HG03432 (cell line): Measurements from ENCODE around the gene UBXN11.

Experiments used
- ATAC-seq: cut with Tn5 transposase; IDR thresholded peaks from one replicate; pipeline ENCODE4 v1.9.1; 2021; ENCODE audit warnings: mild to moderate bottlenecking, moderate library complexity; ENCODE audit not compliant: unreplicated experiment

Gene UBXN11, protein sequence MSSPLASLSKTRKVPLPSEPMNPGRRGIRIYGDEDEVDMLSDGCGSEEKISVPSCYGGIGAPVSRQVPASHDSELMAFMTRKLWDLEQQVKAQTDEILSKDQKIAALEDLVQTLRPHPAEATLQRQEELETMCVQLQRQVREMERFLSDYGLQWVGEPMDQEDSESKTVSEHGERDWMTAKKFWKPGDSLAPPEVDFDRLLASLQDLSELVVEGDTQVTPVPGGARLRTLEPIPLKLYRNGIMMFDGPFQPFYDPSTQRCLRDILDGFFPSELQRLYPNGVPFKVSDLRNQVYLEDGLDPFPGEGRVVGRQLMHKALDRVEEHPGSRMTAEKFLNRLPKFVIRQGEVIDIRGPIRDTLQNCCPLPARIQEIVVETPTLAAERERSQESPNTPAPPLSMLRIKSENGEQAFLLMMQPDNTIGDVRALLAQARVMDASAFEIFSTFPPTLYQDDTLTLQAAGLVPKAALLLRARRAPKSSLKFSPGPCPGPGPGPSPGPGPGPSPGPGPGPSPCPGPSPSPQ

DNA sequence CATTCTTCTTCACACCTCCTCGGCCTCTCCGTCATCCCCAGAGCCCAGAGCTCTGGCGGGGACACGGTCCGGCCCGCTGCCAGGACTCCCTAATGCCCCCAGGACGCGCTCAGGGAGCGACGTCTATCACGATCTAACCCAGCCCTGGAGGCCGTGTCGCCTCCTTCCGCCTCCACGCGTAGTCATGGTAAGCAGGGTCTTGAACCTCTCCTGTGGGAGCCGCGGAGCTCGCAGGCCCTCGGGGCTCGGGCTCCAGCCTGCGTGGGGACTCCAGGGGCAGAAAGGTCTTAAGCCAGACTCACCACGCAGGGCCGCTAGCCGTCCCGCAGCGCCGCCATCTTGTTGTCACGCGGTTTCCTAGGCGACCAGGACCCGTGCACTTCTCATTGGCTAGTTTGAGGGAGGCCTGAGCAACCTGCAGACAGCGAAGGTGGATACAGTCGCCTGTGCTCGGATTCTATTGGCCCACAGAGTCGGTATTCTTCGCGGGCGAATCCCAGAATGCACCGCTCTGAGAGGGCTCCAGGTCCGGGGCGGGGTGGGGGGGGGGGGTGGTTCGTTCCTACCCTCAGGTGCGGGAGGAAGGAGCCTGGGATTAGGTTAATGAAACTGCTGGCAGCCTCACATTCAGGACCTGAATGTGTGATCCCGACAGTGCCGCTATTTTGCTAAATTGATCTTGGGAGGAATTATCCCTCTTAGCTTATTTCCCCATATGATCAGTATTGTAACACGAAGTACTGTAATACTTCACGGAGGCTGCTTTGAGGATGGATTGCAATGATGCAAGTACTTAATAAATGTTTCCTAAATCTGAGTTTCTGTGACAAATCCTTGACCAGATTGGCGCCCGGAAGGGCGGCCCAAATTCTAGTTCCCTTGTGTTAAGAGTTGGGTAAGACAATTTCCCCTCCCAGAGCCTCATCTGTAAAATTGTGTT, at the start of gene UBXN11:
TSS of gene UBXN11 (minus strand) at position 347 of the 940 bp plus-strand sequence. CDS start 3,753 bp downstream, outside the sequence.
- ATAC-seq: peak; percentile 97

DNA sequence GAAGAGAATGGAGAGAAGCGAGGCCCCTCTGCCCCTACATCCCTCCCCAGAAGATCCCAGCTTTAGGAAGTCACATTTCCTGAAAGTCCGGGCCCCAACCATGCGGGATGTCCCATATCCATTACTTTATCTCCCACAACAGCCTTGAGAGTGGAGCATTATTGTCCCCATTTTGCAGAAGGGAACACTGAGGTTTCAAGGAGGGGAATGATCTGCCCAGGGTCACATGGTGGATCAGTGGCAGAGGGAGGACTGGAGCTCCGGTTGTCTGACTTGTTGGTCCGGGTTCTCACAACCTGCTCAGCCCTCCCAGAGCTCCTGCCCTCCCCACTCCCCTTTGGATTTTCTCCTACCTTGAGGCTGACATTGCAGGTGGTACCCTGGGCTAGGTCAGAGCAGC, 49.7 kb upstream of the UBXN11 start:
- ATAC-seq: no peak

DNA sequence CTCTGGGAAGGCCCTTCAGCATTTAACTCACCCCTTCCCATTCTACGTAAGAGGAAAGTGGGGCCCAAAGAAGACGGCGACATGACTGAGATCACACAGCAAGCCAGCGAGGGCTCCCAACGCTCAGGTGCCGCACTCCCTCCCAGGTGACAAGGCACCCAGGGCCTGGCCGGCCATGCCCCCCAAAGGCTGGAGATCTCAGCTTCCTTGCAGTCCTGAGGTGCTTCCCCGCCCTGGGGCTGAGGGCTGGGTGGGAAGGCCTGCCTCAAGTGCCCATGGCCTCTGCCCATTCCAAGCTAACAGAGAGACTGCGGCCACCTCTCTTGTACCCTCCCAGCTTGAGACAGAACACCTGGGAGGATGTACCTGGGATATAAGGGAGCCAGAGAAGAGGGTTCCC, 48.5 kb upstream of the UBXN11 start:
- no peak for ATAC-seq

DNA sequence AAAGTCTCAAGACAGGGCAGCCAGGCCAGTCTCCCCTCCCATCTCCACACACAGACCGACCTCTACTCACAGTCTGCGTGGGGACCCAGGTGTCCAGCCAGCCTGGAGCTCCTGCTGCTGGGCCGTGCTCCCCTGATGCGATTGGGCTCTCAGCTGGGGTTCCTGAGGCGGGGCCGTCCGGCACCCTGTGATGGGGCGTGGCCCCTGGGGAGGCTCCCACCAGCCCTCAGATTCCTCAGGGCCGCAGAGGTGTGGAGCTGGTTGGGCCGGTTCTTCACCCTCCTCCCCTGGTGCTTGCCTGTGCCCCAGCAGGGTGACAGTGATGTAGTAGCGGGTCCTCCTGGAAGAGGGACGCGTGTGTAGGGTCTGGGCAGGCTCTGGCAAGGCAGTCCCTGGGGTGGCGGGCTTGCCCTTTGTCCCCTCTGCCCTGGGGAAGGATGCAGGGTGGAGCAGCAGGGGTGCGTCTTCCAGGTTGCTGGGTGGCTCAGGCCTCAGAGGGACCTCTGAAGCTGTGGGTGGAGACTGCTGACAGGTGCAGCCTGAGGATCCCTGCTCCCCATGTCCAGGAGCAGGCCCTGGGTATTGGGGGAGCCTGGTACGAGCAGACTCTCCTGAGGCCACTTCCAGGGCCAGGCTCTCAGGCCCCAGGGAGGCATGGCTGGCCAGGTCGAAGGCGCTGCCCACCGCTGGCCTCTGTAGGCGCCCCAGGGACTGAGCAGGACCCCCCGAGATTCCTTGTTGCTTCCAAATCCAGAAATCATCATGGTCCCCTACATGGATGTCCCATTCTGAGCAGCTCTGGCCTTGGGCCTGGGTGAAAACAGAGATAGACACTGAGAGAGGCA, 47.8 kb upstream of the UBXN11 start, which contains the start of gene CRYBG2:
TSS of gene CRYBG2 (minus strand) at position 155 of the 845 bp plus-strand sequence. CDS start 7,473 bp downstream, outside the sequence.
- ATAC-seq: no peak

DNA sequence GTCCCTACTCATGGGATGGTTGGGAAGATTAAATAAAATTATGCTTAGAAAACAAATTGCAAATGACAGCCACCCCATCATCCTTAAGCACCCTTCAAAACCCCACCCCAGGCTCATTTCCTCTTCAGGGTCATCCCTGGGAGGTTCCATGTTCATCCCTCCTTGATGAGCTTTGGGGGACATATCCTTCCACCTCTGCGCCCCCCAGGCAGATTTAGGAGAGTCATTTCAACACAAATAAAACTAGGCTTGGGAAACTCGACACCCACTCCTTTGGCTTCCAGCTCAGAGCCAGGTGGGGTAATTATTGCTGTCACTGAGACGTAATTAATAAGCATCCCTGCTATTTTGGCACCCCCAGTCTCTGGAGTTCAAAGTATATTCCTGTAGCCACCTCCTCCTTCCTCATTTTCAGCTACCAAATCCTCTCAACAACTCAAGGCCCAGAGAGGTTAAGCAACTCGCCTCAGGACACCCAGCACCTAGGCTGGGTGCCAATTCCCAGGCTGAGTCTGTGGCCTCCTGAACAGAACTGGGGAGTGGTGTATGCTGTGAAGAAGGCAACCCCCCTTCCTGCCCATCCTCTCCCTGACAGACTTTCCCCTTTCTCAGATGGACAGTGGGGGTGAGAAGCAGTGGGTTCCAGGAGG, 46.9 kb upstream of the UBXN11 start:
- ATAC-seq: no peak

DNA sequence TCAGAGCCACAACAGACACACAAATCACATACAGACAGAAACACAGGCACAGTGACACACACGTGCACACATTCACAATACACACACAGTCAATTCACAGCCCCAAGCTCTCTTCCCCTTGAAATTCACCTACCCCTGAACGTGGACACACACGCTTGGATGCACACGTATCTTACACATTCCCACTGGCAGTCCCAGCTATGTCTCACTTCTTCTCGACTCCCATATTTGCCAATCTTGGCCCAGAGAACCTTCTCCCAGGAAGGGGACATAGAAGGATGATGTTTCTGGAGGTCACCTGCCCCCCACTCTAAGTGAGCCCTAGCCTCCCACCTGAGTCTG, 45.9 kb upstream of the UBXN11 start:
- no peak for ATAC-seq

DNA sequence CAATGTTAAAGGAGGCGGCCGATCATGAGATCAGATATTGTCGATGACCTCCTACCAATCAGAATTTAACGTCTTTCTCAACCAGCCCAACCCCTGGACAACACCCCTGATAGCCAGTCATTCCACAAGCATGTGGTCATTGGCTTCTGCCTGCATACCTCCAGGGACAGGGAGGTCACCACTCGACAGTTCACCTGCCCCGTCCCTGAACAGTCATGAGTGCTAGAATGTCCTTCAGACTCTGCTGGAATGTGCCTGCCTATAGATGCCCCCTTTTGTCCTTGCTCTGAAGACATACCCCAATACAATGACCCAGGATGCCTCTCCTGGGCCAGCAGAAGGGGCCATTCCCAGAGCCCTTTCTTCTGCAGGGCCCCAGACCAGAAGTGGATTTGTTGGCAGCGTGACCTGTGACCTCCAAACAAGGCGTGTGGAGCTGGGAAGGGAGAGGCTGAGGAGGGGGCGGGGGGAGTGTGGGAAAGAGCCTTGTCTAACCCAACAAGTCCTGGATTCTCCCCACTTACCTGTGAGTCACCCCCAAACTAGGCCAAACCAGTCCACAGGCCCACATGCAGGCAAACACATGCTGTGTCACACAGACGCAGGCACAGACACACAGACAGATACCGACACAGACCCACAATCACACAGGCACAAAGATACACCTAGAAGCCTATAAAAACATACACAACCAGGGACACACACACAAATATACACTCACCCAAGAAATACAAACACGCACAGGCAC, 45.3 kb upstream of the UBXN11 start:
- ATAC-seq: no peak

DNA sequence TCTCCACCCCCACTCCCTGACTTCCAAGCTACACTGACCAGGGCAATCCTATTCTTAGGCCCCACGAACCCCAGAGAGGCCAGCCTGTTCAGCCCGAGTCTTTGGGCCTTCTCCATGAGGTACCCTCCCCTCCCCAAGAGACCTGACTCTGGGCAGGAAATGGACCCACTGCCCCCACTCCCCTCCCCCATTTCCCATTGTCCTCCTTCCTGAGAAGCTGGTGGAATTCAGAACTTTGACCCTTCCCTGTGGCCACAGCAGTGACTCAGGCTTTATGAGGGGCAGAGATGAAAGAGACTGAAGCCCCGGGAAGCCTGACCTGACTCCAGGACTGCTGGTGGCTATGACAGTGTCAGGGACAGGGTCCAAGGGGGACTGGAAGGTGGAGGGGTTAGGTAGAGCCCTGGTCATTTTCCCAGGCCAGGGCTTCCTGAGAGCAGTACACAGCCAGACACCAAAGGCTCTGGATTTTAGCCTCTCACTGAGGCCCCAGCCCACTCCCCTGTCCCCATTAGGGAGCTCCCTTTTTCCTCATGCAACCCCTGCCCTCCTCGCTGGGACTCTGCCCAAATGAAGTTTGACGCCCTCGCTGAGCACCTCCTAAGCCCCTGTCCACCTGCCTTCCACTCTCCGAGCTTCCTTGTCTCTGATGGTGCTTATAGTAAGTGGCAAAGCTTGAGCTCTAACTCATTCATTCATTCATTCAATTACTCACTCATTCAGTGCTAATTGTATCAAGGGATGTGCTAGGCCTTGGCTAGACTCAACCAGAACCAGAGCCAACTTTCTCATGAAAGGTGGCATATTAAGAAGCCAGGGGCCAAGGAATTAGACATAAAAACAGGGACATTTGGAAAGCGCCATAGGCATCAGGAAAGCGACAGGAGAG, 44.5 kb upstream of the UBXN11 start:
- no peak for ATAC-seq

DNA sequence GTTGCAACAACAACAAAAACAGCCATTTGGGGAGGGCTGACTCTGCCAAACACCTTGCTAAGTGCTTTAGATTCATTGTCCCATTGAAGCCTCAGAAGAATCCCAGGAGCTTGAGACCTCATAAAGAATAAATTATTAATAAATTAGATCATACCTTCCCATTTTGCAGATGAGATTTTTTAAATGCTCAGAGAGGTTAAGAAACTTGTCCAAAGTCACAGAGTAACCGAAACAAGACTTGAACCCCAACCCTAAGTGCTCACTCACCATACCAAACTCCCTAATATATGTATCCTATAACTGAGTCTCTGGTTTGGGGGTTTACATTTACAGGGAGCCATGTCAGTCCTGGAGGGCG, 43.9 kb upstream of the UBXN11 start:
- no peak for ATAC-seq

DNA sequence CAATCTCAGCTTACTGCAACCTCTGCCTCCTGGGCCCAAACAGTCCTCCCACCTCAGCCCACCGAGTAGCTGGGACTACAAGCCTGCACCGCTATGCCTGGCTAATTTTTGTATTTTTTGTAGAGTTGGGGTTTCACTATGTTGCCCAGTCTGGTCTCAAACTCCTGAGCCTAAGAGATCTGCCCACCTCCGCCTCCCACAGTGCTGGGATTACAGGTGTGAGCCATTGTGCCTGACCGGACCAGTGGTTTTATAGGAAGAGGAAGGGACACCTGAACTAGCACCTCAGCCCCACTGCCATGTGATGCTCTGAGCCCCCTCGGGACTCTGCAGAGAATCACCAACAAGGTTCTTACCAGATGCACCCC, 43.4 kb upstream of the UBXN11 start:
- ATAC-seq: no peak

DNA sequence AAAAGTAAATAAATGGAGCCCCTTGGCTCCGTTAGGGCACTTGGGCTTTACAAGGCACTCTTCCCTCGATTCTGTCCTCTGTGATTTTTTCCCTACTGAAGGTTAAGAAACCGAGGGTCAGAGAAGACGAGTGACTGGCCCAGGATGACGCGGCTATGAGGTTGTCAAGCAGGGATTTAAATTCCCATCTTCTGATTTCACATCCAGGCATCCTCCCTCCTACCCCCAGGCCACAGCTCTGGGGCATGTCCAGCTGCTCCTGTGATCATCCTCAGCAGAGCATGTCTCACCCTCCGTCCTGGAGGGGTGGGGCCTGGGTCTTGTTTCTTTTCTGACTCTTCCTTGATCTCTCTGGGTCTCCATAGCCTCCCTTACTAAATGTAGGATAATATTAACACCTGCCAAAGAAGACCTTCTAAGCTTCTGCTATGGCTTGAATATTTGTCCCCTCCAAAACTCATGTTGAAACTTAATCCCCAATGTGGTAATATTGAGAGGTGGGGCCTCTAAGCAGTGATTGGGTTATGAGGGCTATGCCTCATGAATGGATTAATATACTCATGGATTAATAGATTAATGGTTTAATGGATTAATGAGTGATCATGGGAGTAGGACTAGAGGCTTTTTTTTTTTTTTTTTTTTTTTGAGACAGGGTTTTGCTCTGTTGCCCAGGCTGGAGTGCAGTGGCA, 42.9 kb upstream of the UBXN11 start:
- no peak for ATAC-seq

DNA sequence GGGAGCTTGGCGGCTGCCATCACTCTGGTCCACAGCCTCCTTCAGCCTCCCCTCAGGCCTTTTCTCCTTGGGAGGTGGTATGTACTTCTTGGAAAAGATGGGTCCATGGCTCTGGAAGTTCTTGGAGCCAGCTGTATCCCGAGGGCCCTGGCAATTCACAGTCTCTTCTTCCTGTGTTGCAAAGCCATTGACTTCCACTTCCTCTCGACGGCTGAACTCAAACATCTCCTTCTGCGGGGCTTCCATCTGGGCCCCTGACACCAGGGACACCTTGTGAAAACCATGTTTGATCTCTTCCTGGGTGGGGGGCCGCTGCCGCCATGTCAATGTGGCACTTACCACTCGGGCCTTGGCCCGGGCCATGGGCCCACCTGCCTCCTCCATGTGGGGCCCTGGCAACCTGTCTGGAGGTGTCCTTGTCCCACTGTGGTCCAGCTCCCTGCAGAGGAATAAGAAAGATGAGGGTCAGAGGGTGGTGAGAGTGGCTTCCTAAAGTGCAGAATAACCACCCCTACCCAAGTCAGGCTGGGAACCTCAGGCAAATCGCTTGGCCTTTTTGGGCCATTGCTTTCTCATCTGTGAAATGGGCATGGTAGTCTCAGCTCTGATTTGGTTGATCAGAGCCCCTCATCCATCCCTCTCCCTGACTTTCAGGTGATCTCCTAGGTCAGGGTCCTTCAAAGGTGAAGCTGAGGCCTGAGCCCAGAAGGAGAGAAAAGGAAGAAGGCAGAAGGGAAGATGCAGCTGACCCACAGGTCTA, 40.0 kb upstream of the UBXN11 start:
- ATAC-seq: no peak

DNA sequence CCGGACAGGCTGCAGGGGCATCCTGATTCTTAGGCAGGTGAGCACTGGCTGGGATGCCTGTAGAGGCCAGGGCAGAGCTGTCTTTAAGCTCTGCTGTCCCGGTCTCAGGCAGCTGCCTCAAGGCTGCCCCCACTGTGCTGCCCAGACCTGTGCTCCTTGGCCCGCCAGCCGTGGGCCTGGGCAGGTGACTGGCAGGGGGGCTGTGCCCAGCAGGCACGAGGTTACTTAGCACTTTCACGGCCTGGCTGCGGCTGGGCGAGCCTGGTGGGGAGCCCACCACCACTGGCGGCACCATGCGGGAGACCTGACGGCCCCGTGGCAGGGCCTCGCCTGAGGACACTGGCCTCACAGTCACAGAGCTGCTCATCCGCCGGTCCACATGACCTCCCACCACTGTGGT, 39.3 kb upstream of the UBXN11 start:
- ATAC-seq: no peak

DNA sequence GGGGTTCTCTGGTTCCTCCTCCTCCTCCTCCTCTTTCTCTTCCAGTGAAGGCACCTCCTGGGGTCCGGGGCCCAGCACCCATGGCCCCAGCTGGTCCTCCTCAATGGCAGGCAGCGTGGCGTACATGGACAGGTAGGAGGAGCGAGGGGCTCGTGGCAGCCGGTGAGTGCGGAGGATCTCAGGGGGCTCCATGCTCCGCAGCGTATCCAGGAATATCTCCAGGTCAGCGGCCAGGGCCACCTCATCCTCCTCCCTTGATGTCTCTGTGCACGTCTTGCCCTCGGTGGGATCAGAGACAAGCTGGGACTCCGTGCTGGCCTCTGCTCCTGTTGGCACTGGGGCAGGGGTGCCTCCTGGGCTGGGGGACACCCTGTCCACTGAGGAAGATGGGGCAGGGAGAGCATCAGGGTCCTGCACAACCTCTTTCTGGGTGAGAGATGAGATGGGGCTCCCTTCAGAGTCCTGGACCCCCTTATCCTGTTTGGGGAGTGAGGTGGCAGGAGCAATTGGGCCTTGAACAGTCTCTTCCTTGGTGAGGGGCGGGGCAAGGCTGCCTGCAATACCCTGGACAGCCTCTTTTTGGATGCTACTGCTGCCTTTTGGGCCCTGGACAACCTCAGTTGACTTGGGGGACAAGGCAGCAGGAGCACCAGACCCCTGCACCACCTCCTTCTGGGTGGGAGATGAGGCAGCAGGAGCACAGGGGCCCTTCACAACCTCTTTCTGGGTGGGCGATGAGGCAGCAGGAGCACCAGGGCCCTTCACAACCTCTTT, 37.9 kb upstream of the UBXN11 start:
- ATAC-seq: no peak

DNA sequence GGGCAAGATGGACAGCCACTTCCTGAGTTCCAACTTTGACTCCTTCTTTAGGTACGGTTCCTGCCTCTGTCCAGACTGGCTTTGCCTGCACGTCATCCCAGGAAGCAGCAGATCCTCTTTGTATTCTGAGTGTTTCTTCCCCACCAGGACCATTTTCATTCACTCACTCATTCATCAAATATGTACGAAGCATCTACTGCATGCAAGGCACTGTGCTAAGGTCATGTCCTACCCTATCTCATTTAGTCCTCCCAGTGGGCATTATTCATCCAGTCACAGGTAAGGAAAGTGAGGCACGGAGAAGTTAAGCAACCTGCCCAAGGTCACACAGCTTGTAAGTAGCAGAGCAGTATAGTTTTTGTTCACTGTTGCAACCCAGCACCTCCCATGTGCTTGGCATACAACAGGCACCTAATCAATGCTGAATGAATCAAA, 33.6 kb upstream of the UBXN11 start:
- no peak for ATAC-seq

DNA sequence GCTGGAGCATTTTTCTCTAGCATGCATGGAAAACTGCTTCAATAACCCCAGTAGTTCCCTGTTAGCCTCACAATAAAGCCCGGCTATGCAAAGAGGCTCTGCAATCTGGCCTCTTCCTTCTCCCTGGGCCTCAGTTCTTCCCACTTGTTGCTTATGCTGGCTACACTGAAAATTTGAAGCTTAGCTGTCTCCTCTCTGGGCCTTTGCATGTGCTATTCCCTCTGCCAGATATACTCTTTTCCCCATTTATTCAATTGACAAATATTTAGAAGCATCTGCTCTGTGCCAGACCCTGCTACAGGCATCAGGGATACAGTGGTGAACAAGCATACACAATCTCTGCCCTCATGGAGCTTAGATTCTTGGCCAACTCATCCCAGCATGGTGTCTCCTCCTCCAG, 32.2 kb upstream of the UBXN11 start:
- ATAC-seq: no peak

DNA sequence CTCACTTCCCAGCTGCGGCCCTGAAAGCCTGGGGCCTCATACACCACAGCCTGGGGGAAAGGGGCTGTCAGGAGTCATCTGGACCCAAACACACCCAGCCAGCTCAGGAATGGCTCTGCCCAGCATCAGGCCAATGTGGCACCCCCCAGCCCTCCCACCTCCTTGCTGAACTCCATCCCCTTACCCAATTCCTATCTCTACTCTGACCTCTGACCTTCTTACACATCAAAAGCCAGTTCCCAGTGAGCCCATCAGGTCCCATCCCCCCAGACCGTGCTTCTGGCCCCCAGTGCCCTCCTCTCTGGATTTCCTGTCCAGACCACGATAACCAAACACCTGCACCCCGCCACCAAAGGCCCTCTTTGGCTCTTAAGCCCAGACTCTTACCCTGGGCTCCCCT, 31.2 kb upstream of the UBXN11 start:
- no peak for ATAC-seq
